ENCODE data around the gene SLC13A3.
A peak's percentile ranks its signal among the peaks of the same experiment; 100 is the strongest.

Gene SLC13A3

DNA sequence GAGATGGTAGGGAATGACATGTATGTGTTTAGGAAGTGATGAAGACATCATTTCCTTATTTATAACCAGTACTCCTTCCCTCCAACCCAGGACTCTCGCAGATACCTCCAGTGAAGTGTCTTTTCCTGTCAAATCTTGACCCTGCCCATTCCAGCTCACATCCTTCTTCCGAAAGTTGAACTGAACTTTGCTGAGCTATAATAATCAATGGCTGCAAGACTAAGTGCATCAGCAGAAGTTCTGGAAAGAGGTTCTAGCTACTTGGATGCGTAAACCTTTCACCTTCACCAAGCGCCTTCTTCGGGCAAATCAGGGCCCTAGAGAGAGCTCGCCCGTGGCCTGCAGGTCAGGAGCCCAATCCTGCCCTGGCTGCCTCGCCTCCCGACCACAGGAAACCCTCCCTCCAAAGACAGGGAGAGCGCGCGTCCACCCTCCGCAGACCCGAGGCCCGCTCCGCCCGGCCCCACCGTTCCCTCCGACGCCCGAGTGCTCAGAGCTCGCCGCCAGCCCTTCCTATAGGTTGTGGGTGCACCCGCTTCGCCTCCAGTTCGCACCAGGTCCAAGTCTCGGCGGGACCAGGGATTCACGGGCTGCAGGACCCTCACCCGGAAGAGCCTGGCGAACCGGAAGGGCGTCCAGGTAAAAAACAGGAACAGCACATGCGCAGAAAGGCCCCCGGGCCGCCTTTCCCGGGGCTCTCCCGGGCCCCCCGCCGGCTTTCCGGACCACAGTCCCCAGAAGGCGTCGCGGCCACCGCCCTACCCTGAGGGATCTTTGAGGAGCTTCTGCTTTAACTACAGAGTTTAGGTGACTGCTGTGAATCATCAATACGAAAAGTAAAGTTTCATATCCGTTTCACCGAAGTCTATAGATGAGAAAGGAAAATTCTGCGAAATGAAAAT, 138.1 kb downstream of the SLC13A3 start, which contains the start of gene ZNF334:
TSS of gene ZNF334 (minus strand) at position 617 of the 902 bp plus-strand sequence. CDS start 1,457 bp downstream, outside the sequence.
- peak; percentile 68 for DNase-seq

DNA sequence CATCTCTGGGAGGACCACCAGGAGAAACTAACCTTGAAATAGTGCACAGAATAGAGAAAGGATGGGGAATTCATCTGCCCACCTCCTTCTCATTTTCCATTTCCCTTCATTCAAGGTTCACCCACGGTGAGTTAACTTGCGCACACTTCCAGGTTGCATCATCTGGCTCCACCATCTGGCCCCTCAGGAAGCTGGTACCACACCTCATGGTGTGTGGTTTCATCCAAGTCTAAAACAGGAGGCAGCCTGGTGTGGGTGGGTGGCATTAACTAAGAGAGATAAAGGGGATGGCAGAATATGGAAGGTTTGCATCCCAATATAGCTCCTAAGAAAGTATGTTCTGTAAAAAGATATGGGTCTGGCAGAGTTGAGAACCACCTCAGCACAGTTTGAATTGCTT, 141.7 kb downstream of the SLC13A3 start:
- no peak for DNase-seq
